Esophagus mucosa (tissue), 1 donor: ENCODE data around the gene ATG12. TPM values are rescaled to one million over a fixed set of nuclear protein-coding genes. Genes with fewer than 3 reads are reported as not detected.

Experiments
- ATAC-seq: fragments of 200-7000 bp; cut with Tn5 transposase; one replicate; pipeline ENCODE4 v1.9.1; 2020
- total RNA-seq: library from RNA; stranded (reverse); gene quantifications from one replicate; pipeline ENCODE4 v1.2.4, GENCODE V29; 2023
- donor health status: DM: yes; HTN: yes; CAD: no.

Gene ATG12
- total RNA-seq, 1 donor from 2014 or later: 18.5 TPM

- no peak for ATAC-seq
These were observed 34.2 kb downstream of the ATG12 start for GRCh38 chr5:115806986-115807653.

- ATAC-seq: no peak
These were observed 39.4 kb downstream of the ATG12 start for GRCh38 chr5:115801984-115802383.

GRCh38 chr5:115801152-115801551 is 40.2 kb downstream of the ATG12 start:
- no peak for ATAC-seq

- no peak for ATAC-seq
These were observed 41.3 kb downstream of the ATG12 start for GRCh38 chr5:115800108-115800507.

- ATAC-seq: no peak
These were observed 43.1 kb downstream of the ATG12 start for GRCh38 chr5:115798252-115798651.

GRCh38 chr5:115796656-115797055 is 44.7 kb downstream of the ATG12 start:
- ATAC-seq: no peak

GRCh38 chr5:115795700-115796099 is 45.7 kb downstream of the ATG12 start:
- no peak for ATAC-seq

GRCh38 chr5:115788440-115788839 is 52.9 kb downstream of the ATG12 start:
- no peak for ATAC-seq

GRCh38 chr5:115787426-115787825 is 53.9 kb downstream of the ATG12 start:
- ATAC-seq: no peak

GRCh38 chr5:115785381-115786065 is 55.8 kb downstream of the ATG12 start:
- no peak for ATAC-seq

GRCh38 chr5:115778417-115778816 is 62.9 kb downstream of the ATG12 start:
- no peak for ATAC-seq

Other genes starting within 250 kb of the ATG12 start
- gene TICAM2, start 239.1 kb downstream of the ATG12 start, total RNA-seq: 1.2 TPM
- gene TMED7, start 215.5 kb downstream of the ATG12 start, total RNA-seq: 47.2 TPM
- gene CDO1, start 24.9 kb downstream of the ATG12 start, total RNA-seq: 0.20 TPM
- gene AP3S1, start 370 bp upstream of the ATG12 start, total RNA-seq: 88.6 TPM
- gene LVRN, start 120.9 kb upstream of the ATG12 start, total RNA-seq: 0.08 TPM
- gene ARL14EPL, start 190.9 kb upstream of the ATG12 start, total RNA-seq: not detected
- gene COMMD10, start 243.5 kb upstream of the ATG12 start, total RNA-seq: 18.3 TPM